Muscle of back (tissue), 11 donors: Measurements from ENCODE around the gene HAPLN3. TPM values are rescaled to one million over a fixed set of nuclear protein-coding genes. Genes with fewer than 3 reads are reported as not detected.

Source experiments
- DNase-seq, 3 donors: peaks; one replicate each; pipeline versions ENCODE4 v3.0.0 to v3.0.0-alpha.2; 2013
- polyA plus RNA-seq, 10 donors: library from polyadenylated mRNA; unstranded; fragments of 120-200 nt; gene quantifications; one replicate each; pipeline ENCODE4 v1.2.1, GENCODE V29; 2013; ENCODE audit not compliant: insufficient read length in 10 of 10

The HAPLN3 gene
- polyA plus RNA-seq, 10 donors: 5.0 to 15.9 (median 9.3) TPM

DNA sequence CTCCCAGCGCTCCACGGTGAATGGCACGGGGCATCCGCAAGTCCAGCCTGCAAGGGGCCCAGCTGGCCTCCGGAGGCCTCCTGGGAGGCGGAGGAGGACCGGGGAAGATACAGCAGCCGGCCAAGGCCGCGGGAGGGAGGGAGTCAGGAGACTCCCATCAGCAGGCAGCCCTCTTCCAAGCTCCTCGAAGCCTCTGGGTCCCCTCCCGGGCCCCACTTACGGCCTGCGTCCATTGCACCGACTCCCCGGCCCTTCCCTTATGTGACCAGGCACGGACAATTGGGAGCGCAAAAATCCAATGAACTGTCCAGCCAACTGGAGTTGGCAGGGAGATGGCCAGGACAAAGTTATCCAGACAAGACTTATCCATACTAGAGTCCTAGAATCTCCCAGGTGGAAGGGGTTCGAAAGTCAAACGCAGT, 17.2 kb upstream of the HAPLN3 start:
- DNase-seq: peak in 2 of 3 donors; percentile 50 to 81

DNA sequence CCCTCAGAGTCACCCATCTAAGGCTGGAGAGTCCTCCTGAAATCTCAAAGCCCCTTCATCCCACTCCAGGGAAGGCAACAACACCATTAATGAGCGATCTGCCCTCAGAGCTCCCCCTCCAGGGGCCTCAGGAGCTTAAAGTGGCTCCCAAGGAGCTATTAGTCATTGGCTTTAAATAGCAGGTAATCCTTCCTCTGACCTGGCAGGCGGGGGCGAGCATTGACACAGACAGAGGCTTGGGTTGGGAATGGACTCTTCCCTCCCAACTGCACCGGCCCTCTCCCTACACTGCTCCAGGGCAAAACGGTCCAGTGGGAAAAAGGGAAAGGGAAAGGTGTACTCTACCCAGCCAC, 16.4 kb upstream of the HAPLN3 start:
- DNase-seq: peak in 1 of 3 donors; percentile 42

DNA sequence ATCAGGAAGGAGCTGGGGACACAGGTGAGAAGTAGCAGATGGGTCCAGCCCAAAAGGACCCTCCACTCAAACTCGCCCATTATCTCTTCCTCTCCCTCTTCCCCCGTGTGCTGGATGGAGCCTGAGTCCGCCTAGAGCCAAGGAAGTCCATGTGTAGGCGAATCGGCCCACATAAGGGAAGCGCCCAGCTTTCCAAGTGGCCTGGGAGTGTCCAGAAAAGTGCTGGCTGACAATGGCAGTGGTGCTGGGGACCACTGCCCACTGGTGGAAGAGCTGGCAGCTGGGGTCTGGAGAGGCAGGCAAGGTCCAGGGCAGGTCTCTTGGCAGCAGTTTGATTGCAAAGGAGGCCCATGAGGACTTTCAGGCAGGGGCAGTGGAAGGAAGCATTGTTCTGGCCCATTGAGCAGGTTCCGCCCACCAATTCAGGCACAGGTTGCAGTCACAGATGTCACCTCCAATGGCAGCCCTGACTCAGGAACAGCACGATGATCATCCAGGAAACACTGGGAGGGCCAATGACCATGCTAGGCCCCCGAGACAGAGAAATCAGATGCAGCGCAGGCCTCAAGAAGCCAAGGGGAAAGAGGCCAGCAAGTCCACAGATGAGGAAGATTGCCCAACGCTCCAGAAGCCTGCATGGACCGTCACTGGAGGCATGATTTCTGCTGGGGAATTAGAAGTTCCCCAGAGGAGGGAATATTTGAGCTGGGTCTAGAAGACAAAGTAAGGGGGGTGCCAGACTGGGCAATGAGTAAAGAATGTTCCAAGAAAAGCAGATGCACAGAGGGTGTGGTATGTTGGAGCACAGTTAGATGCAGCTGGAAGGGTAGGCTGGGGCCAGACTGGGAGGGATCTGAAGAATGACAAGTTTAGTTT, 14.8 kb upstream of the HAPLN3 start:
- DNase-seq: peak in 1 of 3 donors; percentile 67

DNA sequence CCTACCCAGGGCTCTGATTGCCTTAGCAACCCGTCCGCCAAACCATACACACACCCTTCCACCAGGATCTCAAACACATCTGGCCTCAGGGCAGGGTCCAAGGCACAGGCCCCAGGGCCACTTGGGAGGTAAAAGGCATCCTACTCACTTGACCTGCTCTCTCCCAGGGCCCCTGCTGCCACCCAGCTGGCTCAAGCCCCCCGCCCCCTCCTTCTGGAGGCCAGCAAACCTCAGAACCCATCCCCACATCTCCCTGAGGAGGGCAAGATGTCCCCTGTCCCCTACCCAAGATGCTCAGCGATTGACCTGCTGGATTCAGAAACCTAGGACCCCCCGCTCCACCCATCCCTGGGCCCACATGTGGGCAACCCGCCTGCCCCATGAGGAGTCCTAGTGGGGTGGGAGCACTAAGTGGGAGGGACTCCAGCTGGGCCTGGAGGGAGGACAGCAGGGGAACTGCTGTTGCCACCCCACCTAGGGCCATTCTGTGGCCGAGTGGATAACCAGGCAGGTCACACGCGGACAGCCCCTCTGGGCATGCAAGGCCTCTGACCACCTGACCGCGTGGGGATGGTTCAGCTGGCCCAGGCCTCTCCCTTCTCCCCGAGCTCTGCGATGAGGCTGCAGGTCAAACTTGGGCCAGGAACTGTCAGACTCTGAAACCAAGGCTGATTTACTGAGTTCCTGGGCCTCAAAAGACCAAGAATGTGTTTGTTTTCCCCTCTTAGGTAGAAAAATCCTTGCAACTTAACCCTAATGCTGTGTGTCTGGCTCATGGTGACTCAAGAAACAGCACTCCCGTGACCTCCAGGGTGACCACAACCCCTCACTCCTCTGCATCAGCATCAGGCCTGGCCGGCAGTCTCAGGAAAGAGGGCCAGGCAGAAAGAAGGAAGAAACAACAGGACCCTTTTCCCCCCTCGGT, 13.6 kb upstream of the HAPLN3 start:
- DNase-seq: peak in 1 of 3 donors; percentile 28

DNA sequence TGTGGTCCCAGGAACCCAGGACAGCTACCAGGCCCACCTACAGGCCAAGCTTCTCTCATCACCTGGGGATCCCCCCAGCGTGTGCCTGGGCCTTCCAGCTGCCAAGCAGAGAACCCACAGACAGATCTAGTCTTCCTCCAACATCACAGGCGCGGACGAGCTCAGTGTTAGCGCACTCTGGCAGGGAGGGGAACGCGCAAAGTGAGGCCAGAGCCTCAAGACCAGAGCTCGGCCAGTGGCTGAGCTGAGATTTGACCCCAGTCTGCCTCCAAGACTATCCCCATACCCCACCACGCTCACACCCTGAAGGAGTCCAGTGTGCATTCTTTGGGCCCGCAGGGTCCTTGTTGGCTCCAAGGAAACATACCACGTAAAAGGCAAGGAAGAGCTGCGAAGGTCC, 12.8 kb upstream of the HAPLN3 start:
- no peak for DNase-seq

DNA sequence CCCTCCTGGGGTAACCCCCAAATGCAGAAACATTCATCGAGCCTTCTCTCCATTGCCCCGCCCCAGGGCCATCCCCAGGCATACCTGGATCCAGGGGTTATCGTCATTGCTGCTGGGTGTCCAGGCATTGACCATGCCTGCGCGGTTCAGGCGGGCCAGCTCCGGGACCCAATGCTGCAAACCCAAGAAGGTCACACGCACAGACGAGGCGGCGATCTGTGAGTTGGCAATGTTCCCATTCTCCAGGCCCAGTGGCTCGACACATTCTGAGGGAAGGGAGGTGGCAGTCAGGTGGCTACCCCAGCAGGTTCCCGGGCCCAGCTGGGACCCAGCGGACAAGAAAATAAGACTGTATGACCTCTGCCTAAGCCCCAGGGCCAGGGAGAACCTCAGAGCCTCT, 11.8 kb upstream of the HAPLN3 start:
- no peak for DNase-seq

DNA sequence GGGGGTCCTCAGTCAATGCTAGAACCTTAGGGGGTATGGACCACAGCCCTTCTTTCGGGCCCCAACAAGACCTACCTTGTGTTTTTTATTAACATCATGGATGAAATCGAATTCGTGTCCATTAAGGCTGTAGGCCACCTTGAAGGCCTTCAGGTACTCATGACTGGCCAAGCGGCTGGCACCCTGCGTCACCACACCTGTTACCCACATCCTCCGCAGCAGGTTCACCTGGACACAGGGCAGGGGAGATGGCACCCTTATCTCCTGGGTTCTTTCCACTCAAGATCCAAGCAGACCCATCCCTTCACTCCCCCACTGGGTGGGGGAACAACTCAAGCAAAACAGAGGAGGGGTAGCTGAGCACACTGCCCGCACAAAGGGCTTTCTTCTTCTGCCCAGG, 11.2 kb upstream of the HAPLN3 start:
- DNase-seq: no peak

DNA sequence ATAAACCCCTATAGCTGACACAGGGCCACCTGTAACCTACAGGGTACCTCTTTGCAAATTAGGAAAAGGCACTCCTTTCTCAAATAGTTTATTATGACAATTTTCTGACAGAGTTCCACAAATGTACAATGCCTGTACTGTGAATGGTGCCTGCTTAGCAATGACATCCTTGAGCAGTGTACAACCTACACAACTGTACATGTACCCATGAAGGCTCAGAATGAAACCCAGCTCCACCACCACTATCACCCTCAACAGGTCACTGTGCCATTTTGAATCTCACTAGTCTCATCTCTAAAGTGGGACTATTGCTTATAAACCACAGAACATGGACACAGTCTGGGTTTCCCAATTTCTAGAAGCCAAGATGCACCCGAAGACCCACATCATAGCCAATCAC, 10.8 kb upstream of the HAPLN3 start:
- DNase-seq: no peak

DNA sequence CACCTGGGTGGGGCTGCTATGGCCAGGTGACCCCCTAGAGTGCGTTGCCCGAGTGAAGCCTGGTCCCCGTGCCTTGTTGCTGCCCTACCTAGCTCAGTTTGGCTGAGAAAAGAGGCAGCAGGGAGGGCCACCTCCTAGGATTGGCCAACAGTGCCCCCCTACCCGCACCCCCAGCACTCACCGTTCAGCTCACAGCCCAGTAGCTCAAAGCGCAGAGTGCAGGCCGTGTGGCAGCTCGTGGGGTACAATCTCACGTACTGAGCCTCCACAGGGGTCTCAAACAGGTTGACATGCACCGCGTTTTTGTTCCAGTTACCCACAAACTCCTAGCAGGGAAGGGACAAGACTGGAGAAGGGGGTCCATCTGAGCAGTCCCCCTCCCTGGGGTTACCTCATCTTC, 10.2 kb upstream of the HAPLN3 start:
- no peak for DNase-seq

DNA sequence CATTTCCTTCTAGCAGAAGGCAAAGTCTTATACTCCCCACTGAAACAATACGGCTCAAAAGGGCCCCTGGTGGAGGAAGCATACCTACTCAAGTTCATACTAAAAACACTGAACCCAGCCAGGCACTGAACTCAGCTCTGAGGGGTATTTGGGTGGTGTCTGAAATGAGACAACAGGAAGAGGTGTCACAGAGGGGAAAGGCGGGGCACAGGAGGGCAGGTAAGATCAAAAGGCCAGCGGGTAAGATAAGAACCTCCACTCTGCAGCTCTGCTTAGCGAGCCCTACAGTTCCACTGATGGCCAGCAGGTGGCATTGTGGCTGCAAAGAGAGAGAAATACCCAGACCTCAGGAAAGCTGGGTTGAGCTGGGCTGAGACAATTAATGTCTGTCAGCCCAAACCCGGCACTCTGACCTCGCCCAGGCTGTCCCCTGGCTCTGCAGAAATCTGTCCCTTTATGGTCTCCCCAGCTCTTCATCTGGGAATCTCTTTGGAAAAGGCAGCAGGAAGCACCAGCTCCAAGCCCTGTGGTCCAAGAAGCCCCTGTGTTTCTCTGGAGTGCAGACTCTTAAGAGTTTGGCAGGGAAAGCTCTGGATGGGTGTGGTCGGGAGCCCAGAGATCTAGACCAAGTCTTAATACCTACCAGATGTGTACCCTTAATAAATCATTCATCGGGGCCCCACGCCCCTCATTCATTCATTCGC, 9.4 kb upstream of the HAPLN3 start:
- DNase-seq: peak; percentile 75 to 92 (median 85)

DNA sequence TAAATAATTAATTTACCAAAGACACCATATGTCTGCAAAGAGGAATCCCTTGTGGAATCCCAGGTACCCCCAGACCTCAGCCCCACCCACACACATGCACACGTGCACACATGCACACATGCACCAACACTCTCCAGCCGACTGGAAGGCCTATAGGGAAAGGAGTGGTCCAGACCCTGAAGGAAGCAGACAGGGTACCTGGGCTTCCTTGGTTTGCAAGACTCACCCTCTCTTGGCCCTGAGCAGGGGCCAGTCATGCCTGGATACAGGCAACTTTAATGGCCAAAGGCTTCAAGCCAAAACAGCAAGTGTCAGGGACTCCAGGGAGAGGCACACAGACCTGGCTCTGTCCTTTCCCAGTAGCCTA, 8.9 kb upstream of the HAPLN3 start:
- no peak for DNase-seq

DNA sequence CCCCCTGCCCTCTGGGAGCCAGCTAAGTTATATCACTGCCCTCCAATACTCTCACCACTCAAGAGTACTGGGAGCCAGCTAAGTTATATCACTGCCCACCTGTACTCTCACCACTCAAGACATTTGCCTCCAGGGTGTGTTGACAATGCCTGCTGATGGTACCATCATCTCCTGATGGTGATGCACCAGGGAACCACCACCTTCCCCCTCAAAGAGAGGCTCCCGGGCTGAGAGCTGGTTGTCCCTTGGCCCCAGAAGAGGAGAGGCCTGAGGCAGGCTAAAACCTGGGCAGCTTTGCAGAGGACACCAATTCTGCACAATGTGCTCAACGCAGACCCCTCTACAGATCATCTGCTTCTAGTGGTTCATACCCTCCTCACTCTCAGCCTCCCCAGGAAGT, 7.5 kb upstream of the HAPLN3 start:
- DNase-seq: no peak

DNA sequence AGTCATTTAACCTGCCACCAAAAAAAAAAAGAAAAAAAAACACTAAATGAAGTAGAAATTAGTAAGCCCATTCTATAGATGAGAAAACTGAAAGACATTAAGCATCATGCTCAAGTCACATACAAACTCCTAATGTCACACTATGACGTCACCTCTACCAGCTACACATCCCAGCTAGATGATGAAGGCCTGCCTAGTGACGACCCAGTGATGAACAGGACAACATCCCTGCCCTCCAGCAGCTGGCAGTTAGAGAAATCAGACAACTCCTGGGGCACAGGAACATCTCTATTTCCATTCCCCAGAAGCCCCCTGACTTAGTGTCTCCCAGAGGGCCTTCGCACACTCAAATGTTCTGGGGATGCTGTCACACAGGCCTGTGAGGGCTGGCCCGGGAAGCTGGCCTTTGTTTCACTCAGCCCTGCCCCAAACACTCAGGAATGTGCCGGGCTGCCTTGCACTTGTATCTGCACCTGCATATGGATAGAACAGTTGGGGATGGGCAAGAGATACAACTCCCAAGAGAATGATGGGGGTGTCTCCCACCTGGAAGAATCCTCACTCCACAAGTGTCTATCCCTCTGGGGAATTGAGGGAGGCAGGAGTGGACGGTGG, 7.0 kb upstream of the HAPLN3 start:
- DNase-seq: no peak

DNA sequence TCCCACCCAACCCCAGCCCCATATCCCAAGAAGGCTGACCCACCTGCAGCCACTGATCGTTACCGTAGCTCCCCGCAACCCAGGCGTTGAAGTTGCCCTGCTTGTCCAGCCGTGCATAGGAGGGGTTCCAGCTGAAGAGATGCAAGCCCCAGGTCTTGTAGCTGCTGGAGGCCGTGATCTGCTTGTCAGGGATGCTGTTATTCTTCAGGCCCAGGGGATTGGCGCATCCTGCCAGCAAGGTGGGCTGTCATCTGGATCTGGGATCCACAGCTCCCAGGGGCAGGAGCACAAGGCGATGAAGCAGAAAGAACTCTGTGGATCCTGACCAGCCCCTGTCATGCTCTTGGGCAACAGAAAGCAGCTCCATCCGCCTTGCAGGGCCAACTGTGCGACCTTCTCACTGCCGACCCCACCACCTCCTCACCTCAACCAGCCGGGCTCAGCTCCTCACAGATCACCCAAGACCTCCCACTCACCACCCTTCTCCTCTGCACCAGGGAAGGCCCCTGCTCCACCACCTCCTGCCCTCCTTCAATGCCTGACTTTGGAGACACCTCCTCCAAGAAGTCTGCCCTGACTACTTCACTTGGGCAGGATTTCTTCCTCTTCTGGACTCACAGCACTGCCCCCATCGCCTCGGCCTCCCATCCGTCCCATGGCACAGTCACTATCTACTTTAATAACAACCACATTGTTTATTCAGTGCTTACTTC, 6.3 kb upstream of the HAPLN3 start:
- no peak for DNase-seq

DNA sequence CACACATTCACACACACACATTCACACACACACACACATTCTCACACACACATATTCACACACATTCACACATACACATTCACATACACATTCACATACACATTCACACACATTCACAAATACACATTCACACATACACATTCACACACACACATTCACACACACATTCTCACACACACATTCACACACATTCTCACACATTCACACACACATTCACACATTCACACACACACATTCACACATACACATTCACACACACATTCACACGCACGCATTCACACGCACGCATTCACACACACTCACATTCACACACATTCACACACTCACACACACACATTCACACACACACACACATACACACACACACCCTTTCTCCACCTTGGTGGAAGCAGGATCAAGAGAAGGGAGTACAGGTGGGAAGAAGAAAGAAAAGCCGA, 5.7 kb upstream of the HAPLN3 start:
- DNase-seq: no peak

DNA sequence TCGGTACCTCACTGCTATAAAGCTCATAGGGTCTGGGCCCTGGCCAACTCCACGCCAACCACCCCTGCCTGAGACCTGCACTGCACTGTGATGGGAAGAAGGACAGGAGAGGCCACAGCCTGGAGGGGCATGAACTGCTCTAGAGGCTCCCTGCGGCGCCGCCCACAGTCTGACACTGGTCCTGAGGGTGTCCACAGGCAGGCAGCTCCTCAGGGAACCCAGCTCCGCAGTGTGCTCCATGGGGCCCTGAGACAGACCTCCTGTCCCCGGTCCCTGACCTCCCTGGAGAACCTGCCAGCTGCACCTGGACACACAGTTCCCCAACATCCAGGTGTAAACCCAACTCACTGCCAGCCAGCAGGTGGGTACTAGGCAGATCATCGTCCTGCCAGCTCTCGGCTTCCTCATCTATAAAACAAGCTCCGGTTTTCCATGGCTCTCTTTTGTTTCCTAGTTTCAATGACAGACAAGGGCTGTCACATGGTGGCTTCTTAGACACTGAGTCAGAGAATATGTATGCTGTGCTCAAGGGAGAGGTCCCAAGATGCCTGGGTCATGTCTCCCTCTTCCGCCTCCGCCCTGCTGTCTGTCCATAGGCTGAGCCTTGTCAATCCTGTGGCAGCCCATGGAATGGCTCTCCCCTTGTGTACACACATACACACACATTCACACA, 5.1 kb upstream of the HAPLN3 start:
- no peak for DNase-seq

DNA sequence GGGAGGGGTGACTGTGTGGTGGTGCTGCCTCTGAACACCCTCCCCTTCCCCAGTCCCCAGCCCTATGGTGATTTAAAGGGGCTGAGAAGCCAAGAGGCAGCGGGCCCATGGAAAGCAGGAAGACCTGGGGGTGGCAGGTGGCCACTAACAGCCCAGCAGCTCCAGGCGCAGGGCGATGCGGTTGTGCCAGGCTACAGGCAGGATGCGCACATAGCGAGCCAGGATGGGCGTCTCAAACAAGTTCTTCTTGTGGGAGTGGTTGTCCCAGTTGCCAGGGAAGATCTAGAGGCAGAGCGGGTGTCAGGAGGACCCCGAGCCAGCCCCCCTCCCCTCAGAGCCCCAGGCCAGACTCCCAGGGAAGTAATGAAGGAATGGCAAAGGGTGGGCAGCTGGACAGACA, 3.9 kb upstream of the HAPLN3 start:
- no peak for DNase-seq

DNA sequence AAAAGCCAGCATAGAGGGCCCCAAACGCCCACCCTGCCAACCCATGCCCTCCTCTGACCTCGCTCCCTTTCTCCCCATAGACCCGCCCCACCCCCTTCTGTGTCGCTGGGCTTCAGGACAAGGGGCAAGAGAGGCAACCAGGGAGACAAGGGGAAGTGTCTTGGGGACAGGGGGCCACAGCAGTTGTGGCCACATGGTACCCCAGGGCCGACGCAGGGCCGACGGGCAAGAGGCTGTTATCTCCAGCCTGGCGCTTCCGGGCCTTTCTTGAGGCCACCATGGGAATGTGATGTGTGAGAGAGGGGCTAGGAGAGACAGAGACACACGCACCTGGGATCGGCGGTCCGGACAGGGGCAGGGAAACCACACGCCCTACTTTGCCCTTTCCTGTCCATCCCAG, 3.4 kb upstream of the HAPLN3 start:
- no peak for DNase-seq

DNA sequence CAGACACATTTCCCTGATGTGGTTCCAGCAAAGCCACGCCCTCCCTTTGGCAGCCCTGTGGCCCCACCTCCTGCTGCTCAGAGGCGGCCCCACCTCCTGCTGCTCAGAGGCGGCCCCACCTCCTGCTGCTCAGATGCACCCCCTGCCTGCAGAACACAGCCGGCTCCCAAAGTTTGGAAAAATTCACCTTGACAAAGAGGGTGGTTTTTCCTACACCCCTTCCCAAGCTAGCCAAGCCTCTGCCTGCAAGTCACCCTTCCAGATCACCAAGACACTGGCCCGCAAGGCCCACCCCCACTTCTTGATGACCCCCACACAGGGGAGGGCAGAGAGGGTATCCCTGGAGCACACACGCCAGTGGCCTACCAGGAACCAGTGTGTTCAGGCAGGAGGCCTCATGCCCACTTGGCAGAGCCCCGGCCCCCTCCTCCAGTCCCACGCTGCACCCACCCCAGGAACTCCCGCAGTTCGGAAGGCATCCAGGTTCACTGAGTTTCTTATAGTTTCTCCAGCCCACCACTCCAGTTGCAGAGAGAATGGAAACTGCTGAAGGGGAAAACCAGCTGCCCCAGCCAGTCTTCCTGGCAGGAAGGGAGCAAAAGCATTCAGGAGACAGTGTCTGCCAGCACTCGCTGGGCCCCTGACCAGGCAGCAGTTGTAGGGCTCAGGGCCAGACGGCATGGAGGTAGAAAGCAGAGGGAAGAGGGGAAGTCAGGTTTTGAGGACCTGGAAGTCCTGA, 2.3 kb upstream of the HAPLN3 start:
- peak; percentile 74 to 96 (median 89) for DNase-seq

DNA sequence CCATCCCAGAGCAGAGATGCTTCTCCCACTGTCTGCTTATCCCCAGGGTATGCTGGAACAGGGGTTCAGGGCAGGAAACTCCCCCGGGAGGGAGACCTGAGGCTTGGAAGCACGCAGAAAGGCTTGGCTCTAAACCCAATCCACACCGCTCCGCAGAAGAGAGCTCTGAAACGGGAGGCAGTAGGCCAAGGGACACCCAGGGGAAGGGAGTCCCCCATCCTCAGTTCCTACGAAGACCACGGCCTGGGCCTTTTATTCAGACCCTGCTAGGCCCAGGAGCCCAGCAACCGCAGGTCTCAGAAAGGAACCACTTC, 1.8 kb upstream of the HAPLN3 start:
- DNase-seq: no peak
